ENCODE results near the gene CGA.

The CGA gene

DNA sequence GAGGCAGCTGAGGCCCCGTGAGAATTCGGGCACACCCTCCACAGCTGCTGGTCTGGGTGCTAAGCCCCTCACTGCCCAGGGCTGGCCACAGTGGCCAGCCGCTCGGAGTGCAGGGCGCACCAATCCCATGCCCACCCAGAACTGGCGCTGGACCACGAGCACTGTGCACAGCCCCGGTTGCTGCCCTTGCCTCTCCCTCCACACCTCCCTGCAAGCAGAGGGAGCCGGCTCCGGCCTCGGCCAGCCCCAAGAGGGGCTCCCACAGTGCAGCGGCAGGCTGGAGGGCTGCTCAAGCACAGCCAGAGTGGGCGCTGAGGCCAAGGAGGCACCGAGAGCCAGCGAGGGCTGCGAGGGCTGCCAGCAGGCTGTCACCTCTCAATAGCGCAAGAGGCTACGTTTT is 35.0 kb downstream of the CGA start:
- Histone ChIP-seq H3K4me3 (ENCODE audit: low read depth, low read length) (no peak overlapping the region), H3K27ac (ENCODE audit: low read depth, low read length) (no peak overlapping the region)

DNA sequence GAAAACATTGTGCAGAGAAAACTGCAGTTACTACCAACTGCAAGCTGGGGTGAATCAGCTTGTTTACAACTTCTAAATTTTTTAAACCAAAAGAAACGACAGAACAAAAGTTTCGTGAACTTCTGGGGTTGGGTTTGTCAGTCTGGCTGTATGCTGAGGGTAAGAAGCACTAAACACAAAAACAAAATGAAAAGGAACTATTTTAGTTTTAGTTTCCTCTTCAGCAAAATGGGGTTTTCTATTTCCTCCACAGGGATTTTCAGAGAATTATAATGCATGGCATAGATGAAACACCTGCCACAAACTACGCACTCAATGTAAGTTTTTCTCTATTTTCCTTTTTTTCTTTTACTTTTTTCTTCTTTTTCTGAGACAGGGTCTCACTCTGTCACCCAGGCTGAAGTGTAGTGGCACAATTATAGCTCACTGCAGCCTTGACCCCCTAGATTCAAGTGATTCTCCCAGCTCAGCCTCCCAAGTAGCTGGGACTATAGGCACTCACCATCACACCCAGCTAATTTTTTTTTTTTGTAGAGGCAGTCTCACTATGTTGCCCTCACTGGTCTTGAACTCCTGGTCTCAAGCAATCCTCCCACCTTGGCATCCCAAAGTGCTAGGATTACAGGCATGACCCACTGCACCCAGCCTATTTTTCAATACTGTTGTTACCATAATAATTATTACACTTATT is 40.6 kb downstream of the CGA start:
- Histone ChIP-seq H3K27me3 (ENCODE audit: control insufficient read depth, insufficient read depth, low read length) (no peaks in the 10 kb centered on the region), H3K4me1 (ENCODE audit: control insufficient read depth, insufficient read depth, low read length) (no peaks in the 10 kb centered on the region), H3K9ac (ENCODE audit: low read length) (no peak overlapping the region)

More for the DNA sequence above, 35.0 kb downstream of the CGA start:
- H3K27me3 ChIP-seq (ENCODE audit: control insufficient read depth, insufficient read depth, low read length) = no peaks in the 10 kb centered on the region
- H3K9me3 ChIP-seq (ENCODE audit: control insufficient read depth, insufficient read depth, low read depth, low read length) = no peaks in the 10 kb centered on the region; the same call in 1 of the 2 replicates
- H3K9ac ChIP-seq (ENCODE audit: low read length) = no peak overlapping the region
- no peaks in the 10 kb centered on the region for H3K36me3 ChIP-seq (ENCODE audit: control insufficient read depth, insufficient read depth, low read length)
- no peaks in the 10 kb centered on the region for H3K4me1 ChIP-seq (ENCODE audit: control insufficient read depth, insufficient read depth, low read length)

DNA sequence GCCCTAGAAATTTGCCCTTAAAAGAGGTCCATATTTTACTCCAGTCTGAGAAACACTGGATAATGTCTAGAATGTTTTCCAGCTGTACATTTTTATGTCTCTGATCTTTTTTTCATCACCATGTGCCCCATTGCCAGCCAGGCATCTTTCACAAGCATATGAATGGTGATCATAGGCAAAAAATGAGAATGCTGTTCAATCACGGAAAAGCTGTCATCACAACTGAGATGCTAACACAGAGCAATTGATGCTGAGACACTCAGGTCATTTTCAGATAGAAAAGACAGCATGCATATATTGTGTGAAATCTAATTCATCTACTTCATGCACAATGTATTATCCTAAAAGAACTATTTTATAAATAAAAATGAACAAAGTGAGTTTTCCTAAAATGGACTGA is 41.6 kb downstream of the CGA start:
- Histone ChIP-seq H3K9me3 (ENCODE audit: control insufficient read depth, insufficient read depth, low read depth, low read length) (no peaks in the 10 kb centered on the region), H3K27ac (ENCODE audit: low read depth, low read length) (no peak overlapping the region), H3K4me3 (ENCODE audit: low read depth, low read length) (no peak overlapping the region), H3K36me3 (ENCODE audit: control insufficient read depth, insufficient read depth, low read length) (no peaks in the 10 kb centered on the region), H3K4me1 (ENCODE audit: control insufficient read depth, insufficient read depth, low read length) (no peaks in the 10 kb centered on the region), H3K27me3 (ENCODE audit: control insufficient read depth, insufficient read depth, low read length) (no peaks in the 10 kb centered on the region), H3K9ac (ENCODE audit: low read length) (no peak overlapping the region)

More for the DNA sequence above, 40.6 kb downstream of the CGA start:
- no peak overlapping the region for H3K4me3 ChIP-seq (ENCODE audit: low read depth, low read length)
- no peaks in the 10 kb centered on the region for H3K9me3 ChIP-seq (ENCODE audit: control insufficient read depth, insufficient read depth, low read depth, low read length)
- H3K27ac ChIP-seq (ENCODE audit: low read depth, low read length) = no peak overlapping the region
- H3K36me3 ChIP-seq (ENCODE audit: control insufficient read depth, insufficient read depth, low read length) = no peaks in the 10 kb centered on the region

DNA sequence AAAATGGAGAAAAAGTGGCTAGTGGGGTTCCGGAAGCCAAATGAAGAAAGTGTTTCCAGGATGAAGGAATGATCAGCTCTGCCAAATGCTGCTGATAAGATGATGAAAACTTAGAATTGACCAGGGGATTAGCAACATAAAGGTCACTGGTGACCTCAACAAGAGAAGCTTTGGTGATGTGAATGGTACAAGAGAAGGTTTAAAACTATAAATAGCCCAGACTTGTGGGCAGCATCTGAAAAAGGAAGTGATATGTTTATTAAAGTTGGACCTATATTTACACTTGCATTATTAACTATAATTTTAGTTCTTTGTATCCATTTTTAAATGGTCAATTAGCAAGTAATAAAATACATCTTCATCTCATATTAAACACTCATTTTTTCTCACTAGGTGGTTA is 45.1 kb downstream of the CGA start:
- Histone ChIP-seq H3K4me3 (ENCODE audit: low read depth, low read length) (no peak overlapping the region), H3K27ac (ENCODE audit: low read depth, low read length) (no peak overlapping the region), H3K4me1 (ENCODE audit: control insufficient read depth, insufficient read depth, low read length) (no peaks in the 10 kb centered on the region), H3K9ac (ENCODE audit: low read length) (no peak overlapping the region), H3K9me3 (ENCODE audit: control insufficient read depth, insufficient read depth, low read depth, low read length) (no peaks in the 10 kb centered on the region), H3K36me3 (ENCODE audit: control insufficient read depth, insufficient read depth, low read length) (no peaks in the 10 kb centered on the region), H3K27me3 (ENCODE audit: control insufficient read depth, insufficient read depth, low read length) (no peaks in the 10 kb centered on the region)

DNA sequence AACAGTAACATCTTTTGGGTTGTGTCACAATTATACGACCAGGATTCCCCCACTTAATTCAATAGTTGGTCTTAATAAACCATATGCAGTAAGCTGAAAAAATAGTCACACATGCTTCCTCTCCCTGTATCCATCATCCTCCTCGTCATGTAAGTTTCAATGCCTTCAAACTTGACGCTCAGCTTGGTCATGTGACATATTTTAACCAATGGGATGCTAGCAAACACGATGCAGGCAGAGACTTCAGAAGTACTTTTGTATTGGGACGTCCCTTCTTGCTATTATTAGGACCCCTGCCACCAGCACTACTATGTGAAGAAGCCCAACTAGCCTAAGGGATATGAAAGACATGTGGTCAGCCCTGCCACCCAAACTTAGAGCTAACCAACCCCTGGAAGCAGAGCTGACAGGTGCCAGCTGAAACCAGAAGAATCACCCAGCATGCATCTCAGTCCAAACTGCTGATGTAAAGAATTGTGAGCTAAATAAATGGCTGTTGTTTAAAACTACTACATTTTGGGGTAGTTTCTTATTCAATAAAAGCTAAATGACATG is 49.3 kb downstream of the CGA start:
- Histone ChIP-seq H3K9me3 (ENCODE audit: control insufficient read depth, insufficient read depth, low read depth, low read length) (no peaks in the 10 kb centered on the region), H3K9ac (ENCODE audit: low read length) (no peak overlapping the region), H3K4me1 (ENCODE audit: control insufficient read depth, insufficient read depth, low read length) (no peaks in the 10 kb centered on the region), H3K27ac (ENCODE audit: low read depth, low read length) (no peak overlapping the region), H3K27me3 (ENCODE audit: control insufficient read depth, insufficient read depth, low read length) (no peaks in the 10 kb centered on the region), H3K4me3 (ENCODE audit: low read depth, low read length) (no peak overlapping the region), H3K36me3 (ENCODE audit: control insufficient read depth, insufficient read depth, low read length) (no peaks in the 10 kb centered on the region)

DNA sequence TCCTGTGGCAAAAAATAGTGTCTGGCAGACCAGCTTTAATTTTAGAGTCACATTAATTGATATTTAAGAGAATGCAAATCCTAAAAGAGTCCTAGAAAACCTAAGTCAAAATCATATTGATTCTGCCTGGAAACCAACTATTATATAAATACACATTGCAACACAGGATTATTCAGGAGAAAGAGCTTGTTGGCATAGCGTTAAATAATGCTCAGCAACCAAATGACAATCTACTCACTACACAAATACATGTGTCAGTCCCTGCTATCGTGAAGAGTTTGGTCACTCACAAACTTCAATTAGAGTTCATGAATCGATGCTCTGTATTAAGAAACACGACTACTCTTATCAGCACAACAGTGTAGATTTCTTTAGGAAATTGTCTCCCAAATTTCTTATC is 54.2 kb downstream of the CGA start:
- no peak overlapping the region for H3K27ac ChIP-seq (ENCODE audit: low read depth, low read length)
- H3K9ac ChIP-seq (ENCODE audit: low read length) = no peak overlapping the region
- H3K4me3 ChIP-seq (ENCODE audit: low read depth, low read length) = no peak overlapping the region
- H3K27me3 ChIP-seq (ENCODE audit: control insufficient read depth, insufficient read depth, low read length) = no peaks in the 10 kb centered on the region
- no peaks in the 10 kb centered on the region for H3K9me3 ChIP-seq (ENCODE audit: control insufficient read depth, insufficient read depth, low read depth, low read length)
- H3K4me1 ChIP-seq (ENCODE audit: control insufficient read depth, insufficient read depth, low read length) = no peaks in the 10 kb centered on the region; the same call in 1 of the 2 replicates
- no peaks in the 10 kb centered on the region for H3K36me3 ChIP-seq (ENCODE audit: control insufficient read depth, insufficient read depth, low read length)

Measured in HUES6 (cell line).